Karpas-422 (cell line): ENCODE results near the gene DGLUCY. TPM values are rescaled to one million over a fixed set of nuclear protein-coding genes. Genes with fewer than 3 reads are reported as not detected.
A peak's percentile ranks its signal among the peaks of the same experiment; 100 is the strongest.

Source experiments
- DNase-seq: peaks from one replicate; pipeline ENCODE4 v3.0.0-alpha.2; 2015
- H2AFZ ChIP-seq: fragments of 200-600 bp; sonication (generic); 2 replicates; pipeline ENCODE4 v1.6.1; 2014; ENCODE audit warnings: antibody characterized with exemption, low read length, mixed read lengths
- H3K27ac ChIP-seq: fragments of 200-600 bp; sonication (generic); 2 replicates; pipeline ENCODE4 v1.5.1; 2014; ENCODE audit warnings: mild to moderate bottlenecking, low read length, moderate library complexity
- H3K27me3 ChIP-seq: fragments of 200-600 bp; sonication (generic); 2 replicates; pipeline ENCODE4 v1.6.1; 2014; ENCODE audit warnings: low read length, mixed read lengths
- H3K36me3 ChIP-seq: fragments of 200-600 bp; sonication (generic); 2 replicates; pipeline ENCODE4 v1.6.1; 2014; ENCODE audit warnings: low read length, mixed read lengths; ENCODE audit not compliant: insufficient read depth
- H3K4me1 ChIP-seq: fragments of 200-600 bp; sonication (generic); 2 replicates; pipeline ENCODE4 v1.6.1; 2014; ENCODE audit warnings: mild to moderate bottlenecking, low read length, mixed read lengths
- H3K4me2 ChIP-seq: fragments of 200-600 bp; sonication (generic); 2 replicates; pipeline ENCODE4 v1.6.1; 2014; ENCODE audit warnings: low read length, low read depth, mild to moderate bottlenecking; ENCODE audit not compliant: poor library complexity, severe bottlenecking
- H3K4me3 ChIP-seq: fragments of 200-600 bp; sonication (generic); 2 replicates; pipeline ENCODE4 v1.5.1; 2014; ENCODE audit warnings: mild to moderate bottlenecking, antibody characterized with exemption, low read length, mixed read lengths
- H3K79me2 ChIP-seq: fragments of 200-600 bp; sonication (generic); 2 replicates; pipeline ENCODE4 v1.6.1; 2014; ENCODE audit warnings: mild to moderate bottlenecking, low read length, mixed read lengths
- H3K9ac ChIP-seq: fragments of 200-600 bp; sonication (generic); 2 replicates; pipeline ENCODE4 v1.6.0; 2014; ENCODE audit warnings: low read length
- H3K9me2 ChIP-seq: fragments of 200-600 bp; sonication (generic), shearing (Covaris generic); replicated peaks from 2 replicates; pipeline ENCODE4 v1.6.0; 2014; ENCODE audit warnings: mild to moderate bottlenecking, low read length, moderate library complexity; ENCODE audit not compliant: insufficient read depth
- H3K9me3 ChIP-seq: fragments of 300-700, 200-600 bp; sonication (generic); 2 replicates; pipeline ENCODE4 v1.6.1; 2014; ENCODE audit warnings: low read length, mixed read lengths
- H4K20me1 ChIP-seq: fragments of 200-600 bp; sonication (generic); 2 replicates; pipeline ENCODE4 v1.6.1; 2014; ENCODE audit warnings: mild to moderate bottlenecking, antibody characterized with exemption, low read length, low read depth; ENCODE audit not compliant: insufficient read depth
- total RNA-seq: library from RNA; depleted of rRNA; stranded (reverse); fragments of >200 nt; shearing (Covaris generic); gene quantifications from 2 replicates; pipeline ENCODE4 v1.2.3, GENCODE V29; 2014; ENCODE audit warnings: low replicate concordance

The DGLUCY gene
- total RNA-seq, 1 experiment from 2014 or later = 99.9 TPM

- H3K9ac ChIP-seq = peak overlapping the region; percentile 46
- H3K9me2 ChIP-seq = no peaks in the 10 kb centered on the region
- H3K4me2 ChIP-seq = peak overlapping the region; percentile 72
- peak overlapping the region; percentile 65 for H3K4me3 ChIP-seq
- no peaks in the 10 kb centered on the region; the same call in 1 of the 2 replicates for H3K27me3 ChIP-seq
- no peaks in the 10 kb centered on the region for H3K79me2 ChIP-seq
- no peaks in the 10 kb centered on the region for H3K36me3 ChIP-seq
- peak overlapping the region; percentile 34; the same call in 1 of the 2 replicates for H2AFZ ChIP-seq
- H3K27ac ChIP-seq = no peak overlapping the region
- peaks cover 32% of the 10 kb centered on the region for H3K4me1 ChIP-seq
- H3K9me3 ChIP-seq = no peaks in the 10 kb centered on the region
- H4K20me1 ChIP-seq = no peaks in the 10 kb centered on the region
- DNase-seq = no peak
Measured at GRCh38 chr14:91252871-91253794, 139.3 kb downstream of the DGLUCY start.

- Histone ChIP-seq H3K9ac (peak overlapping the region; percentile 26; the same call in 1 of the 2 replicates), H3K4me2 (peak overlapping the region; percentile 50), H4K20me1 (no peaks in the 10 kb centered on the region), H3K9me3 (no peaks in the 10 kb centered on the region), H3K4me3 (peak overlapping the region; percentile 48; the same call in 1 of the 2 replicates), H3K9me2 (no peaks in the 10 kb centered on the region), H2AFZ (no peak overlapping the region), H3K79me2 (no peaks in the 10 kb centered on the region), H3K4me1 (peaks cover 32% of the 10 kb centered on the region), H3K36me3 (no peaks in the 10 kb centered on the region), H3K27me3 (no peaks in the 10 kb centered on the region; the same call in 1 of the 2 replicates), H3K27ac (no peak overlapping the region)
- DNase-seq = no peak
Measured at GRCh38 chr14:91253795-91254323, 140.0 kb downstream of the DGLUCY start.

DNA sequence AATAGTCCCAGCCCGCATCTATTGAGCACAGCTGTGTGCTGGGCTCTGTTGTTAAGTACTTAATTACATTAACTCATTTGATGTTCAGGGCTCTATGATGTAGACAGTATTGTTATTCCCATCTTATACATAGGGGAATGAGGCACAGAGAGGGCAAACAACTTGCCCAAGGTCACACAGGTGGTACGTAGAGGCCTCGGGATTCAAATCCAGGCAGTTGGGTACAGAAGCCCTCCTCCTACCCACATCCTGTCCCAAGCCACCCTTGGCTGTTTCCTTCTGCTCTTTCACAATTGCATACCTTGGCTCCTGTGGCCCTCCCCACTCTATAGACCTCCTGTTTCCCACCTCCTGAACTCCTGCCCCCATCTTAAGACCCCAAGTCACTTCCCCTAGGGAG lies 140.6 kb downstream of the DGLUCY start:
- DNase-seq = no peak
- Histone ChIP-seq H3K4me3 (no peak overlapping the region), H4K20me1 (no peaks in the 10 kb centered on the region)

DNA sequence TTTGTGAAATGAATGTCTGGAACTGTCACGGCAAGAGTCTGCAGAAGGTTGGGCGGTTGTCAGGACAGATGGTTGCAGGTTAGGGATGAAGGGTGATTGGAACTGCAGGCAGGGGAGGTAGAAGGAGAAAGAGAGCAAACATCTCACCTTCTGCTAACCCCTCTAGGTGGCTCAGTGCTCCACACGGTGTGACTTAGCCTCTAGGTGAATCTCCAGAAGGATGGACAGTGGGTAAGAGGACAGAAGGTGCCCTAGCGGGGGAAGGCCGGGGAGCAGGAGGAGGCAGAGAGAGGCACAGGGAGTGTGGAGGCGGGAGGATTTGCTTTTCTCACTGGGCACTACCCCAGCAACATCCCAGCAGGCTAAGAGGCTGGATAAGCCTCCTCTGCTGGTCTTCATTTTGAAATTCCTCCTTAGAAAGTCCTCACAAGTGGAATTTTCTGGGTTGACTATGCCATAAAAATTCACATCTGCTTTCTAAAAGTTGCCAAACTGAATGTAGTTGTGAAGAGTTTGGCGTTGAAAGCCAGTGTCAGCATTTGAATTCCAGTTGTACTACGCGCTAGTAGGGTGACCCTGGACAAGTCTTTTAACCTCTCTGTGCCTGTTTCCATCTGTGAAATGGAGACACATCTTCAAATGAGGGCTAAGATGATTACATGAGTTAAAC lies 141.3 kb downstream of the DGLUCY start:
- H3K27ac ChIP-seq = no peak overlapping the region
- no peaks in the 10 kb centered on the region for H3K9me3 ChIP-seq
- H4K20me1 ChIP-seq = no peaks in the 10 kb centered on the region
- no peaks in the 10 kb centered on the region for H3K36me3 ChIP-seq
- no peak overlapping the region for H3K4me3 ChIP-seq
- DNase-seq = no peak
- peaks cover 21% of the 10 kb centered on the region for H3K4me1 ChIP-seq
- no peaks in the 10 kb centered on the region for H3K9me2 ChIP-seq
- H3K9ac ChIP-seq = no peak overlapping the region
- H3K27me3 ChIP-seq = no peaks in the 10 kb centered on the region; the same call in 1 of the 2 replicates
- no peak overlapping the region for H3K4me2 ChIP-seq
- no peak overlapping the region for H2AFZ ChIP-seq
- H3K79me2 ChIP-seq = no peaks in the 10 kb centered on the region

More for the DNA sequence above, 140.6 kb downstream of the DGLUCY start:
- H3K4me2 ChIP-seq = no peak overlapping the region
- no peaks in the 10 kb centered on the region for H3K36me3 ChIP-seq
- no peaks in the 10 kb centered on the region; the same call in 1 of the 2 replicates for H3K27me3 ChIP-seq
- H3K4me1 ChIP-seq = peaks cover 28% of the 10 kb centered on the region
- H3K79me2 ChIP-seq = no peaks in the 10 kb centered on the region
- no peak overlapping the region for H2AFZ ChIP-seq
- H3K27ac ChIP-seq = no peak overlapping the region
- H3K9ac ChIP-seq = no peak overlapping the region
- H3K9me3 ChIP-seq = no peaks in the 10 kb centered on the region
- H3K9me2 ChIP-seq = no peaks in the 10 kb centered on the region

DNA sequence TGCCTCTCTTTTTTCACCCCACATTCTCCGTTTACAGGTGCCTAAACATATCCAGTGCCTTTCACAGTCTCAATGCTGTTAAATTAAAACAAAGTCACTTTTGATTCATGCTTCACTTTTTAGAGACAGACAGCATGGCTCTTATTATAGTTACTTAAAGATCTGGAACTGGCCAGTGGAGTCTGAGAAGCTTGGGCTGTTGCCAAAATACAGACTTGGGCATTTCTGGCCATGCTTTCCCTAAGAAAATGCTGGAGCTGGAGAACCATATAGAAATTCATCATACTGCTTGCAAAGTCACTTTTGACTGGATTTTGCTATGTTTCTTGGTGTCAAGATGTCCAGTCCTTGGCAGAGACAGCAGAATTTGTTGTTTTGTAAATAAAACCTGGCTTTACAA lies 142.8 kb downstream of the DGLUCY start:
- no peak overlapping the region for H3K27ac ChIP-seq
- no peak for DNase-seq
- no peak overlapping the region for H3K4me3 ChIP-seq
- no peaks in the 10 kb centered on the region for H3K9me2 ChIP-seq
- no peak overlapping the region for H3K4me2 ChIP-seq
- H3K79me2 ChIP-seq = no peaks in the 10 kb centered on the region
- no peak overlapping the region for H3K9ac ChIP-seq
- H3K27me3 ChIP-seq = no peaks in the 10 kb centered on the region; the same call in 1 of the 2 replicates
- H3K4me1 ChIP-seq = peaks cover 13% of the 10 kb centered on the region
- H4K20me1 ChIP-seq = no peaks in the 10 kb centered on the region
- no peaks in the 10 kb centered on the region for H3K9me3 ChIP-seq
- H3K36me3 ChIP-seq = no peaks in the 10 kb centered on the region
- no peak overlapping the region for H2AFZ ChIP-seq

GRCh38 chr14:91257328-91258010 lies 143.6 kb downstream of the DGLUCY start:
- peaks cover 13% of the 10 kb centered on the region for H3K4me1 ChIP-seq
- H4K20me1 ChIP-seq = no peaks in the 10 kb centered on the region
- no peak overlapping the region for H2AFZ ChIP-seq
- H3K27me3 ChIP-seq = no peaks in the 10 kb centered on the region; the same call in 1 of the 2 replicates
- H3K9me3 ChIP-seq = no peaks in the 10 kb centered on the region
- H3K4me3 ChIP-seq = no peak overlapping the region
- H3K27ac ChIP-seq = no peak overlapping the region
- H3K4me2 ChIP-seq = no peak overlapping the region
- no peak overlapping the region for H3K9ac ChIP-seq
- no peaks in the 10 kb centered on the region for H3K36me3 ChIP-seq
- no peak for DNase-seq
- H3K9me2 ChIP-seq = no peaks in the 10 kb centered on the region
- no peaks in the 10 kb centered on the region for H3K79me2 ChIP-seq

GRCh38 chr14:91258011-91258618 lies 144.2 kb downstream of the DGLUCY start:
- no peak overlapping the region for H2AFZ ChIP-seq

More at GRCh38 chr14:91258011-91258618, 144.2 kb downstream of the DGLUCY start:
- Histone ChIP-seq H3K79me2 (no peaks in the 10 kb centered on the region), H3K9me2 (no peaks in the 10 kb centered on the region), H3K27me3 (no peaks in the 10 kb centered on the region; the same call in 1 of the 2 replicates), H3K9me3 (no peaks in the 10 kb centered on the region), H3K9ac (no peak overlapping the region), H3K4me3 (no peak overlapping the region), H3K4me1 (peaks cover 8% of the 10 kb centered on the region), H3K4me2 (no peak overlapping the region), H3K27ac (no peak overlapping the region), H3K36me3 (no peaks in the 10 kb centered on the region), H4K20me1 (no peaks in the 10 kb centered on the region)
- no peak for DNase-seq
